ENCODE measurements around the gene RAB3GAP1.

The RAB3GAP1 gene

GRCh38 chr2:135124924-135125886, 73.1 kb downstream of the RAB3GAP1 start:
- Histone ChIP-seq H4K20me1 (ENCODE audit: insufficient read depth, low read length) (no peaks in the 10 kb centered on the region), H3K4me1 (ENCODE audit: low read length) (no peaks in the 10 kb centered on the region), H3K9ac (ENCODE audit: low read length) (no peak overlapping the region), H3K27ac (ENCODE audit: low read length) (no peak overlapping the region), H3K4me3 (ENCODE audit: low read length) (no peak overlapping the region), H3F3A (ENCODE audit: insufficient read depth, low read length) (no peaks in the 10 kb centered on the region), H2AFZ (ENCODE audit: low read length) (no peak overlapping the region), H3K4me2 (ENCODE audit: low read depth, low read length) (no peak overlapping the region), H3K27me3 (replicated peaks; ENCODE audit: insufficient read depth, low read length) (no peaks in the 10 kb centered on the region), H3K36me3 (replicated peaks; ENCODE audit: insufficient read depth, low read length) (peaks cover 7% of the 10 kb centered on the region; the same call in 1 of the 2 replicates), H3K79me2 (ENCODE audit: low read length) (no peaks in the 10 kb centered on the region), H3K9me2 (replicated peaks; ENCODE audit: insufficient read depth, low read length) (no peaks in the 10 kb centered on the region), H3K9me3 (replicated peaks; ENCODE audit: insufficient read depth, low read length) (no peaks in the 10 kb centered on the region)
- no peak for DNase-seq
- TF ChIP-seq EZH2phosphoT487 (IDR thresholded peaks at IDR 0.05; ENCODE audit: low read length) (no peak), CTCF (IDR thresholded peaks at IDR 0.05; ENCODE audit: low read length) (no peak), EZH2 (optimal IDR thresholded peaks at IDR 0.05; ENCODE audit: low read depth, low read length) (no peak)

DNA sequence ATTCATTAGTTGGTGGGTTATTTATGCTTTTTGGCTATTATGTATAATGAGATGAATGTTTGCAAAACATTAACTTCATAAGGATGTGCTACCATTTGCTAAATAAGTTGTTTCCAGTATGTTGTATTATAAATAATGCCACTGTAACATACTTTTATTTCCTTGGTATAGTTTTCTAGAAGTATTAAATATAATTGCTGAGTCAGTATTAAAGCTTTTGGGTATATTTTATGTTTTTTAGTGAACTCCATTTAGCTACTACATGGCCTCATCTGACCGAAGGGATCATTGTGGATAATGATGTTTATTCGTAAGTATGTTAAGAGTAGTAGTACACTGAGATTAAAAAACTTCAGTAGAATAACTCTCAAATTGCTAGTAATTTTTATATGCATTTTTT, 73.8 kb downstream of the RAB3GAP1 start:
- no peaks in the 10 kb centered on the region for H3K4me1 ChIP-seq (ENCODE audit: low read length)
- H2AFZ ChIP-seq (ENCODE audit: low read length) = no peak overlapping the region
- no peaks in the 10 kb centered on the region for H4K20me1 ChIP-seq (ENCODE audit: insufficient read depth, low read length)
- H3K4me3 ChIP-seq (ENCODE audit: low read length) = no peak overlapping the region
- no peaks in the 10 kb centered on the region for H3K9me3 ChIP-seq (replicated peaks; ENCODE audit: insufficient read depth, low read length)
- peaks cover 10% of the 10 kb centered on the region for H3K36me3 ChIP-seq (replicated peaks; ENCODE audit: insufficient read depth, low read length)
- H3K4me2 ChIP-seq (ENCODE audit: low read depth, low read length) = no peak overlapping the region
- no peaks in the 10 kb centered on the region for H3K9me2 ChIP-seq (replicated peaks; ENCODE audit: insufficient read depth, low read length)
- no peak overlapping the region for H3K9ac ChIP-seq (ENCODE audit: low read length)
- H3K27me3 ChIP-seq (replicated peaks; ENCODE audit: insufficient read depth, low read length) = no peaks in the 10 kb centered on the region
- no peak for DNase-seq
- H3F3A ChIP-seq (ENCODE audit: insufficient read depth, low read length) = no peaks in the 10 kb centered on the region
- TF ChIP-seq EZH2phosphoT487 (IDR thresholded peaks at IDR 0.05; ENCODE audit: low read length) (no peak), EZH2 (optimal IDR thresholded peaks at IDR 0.05; ENCODE audit: low read depth, low read length) (no peak), CTCF (IDR thresholded peaks at IDR 0.05; ENCODE audit: low read length) (no peak)
- H3K79me2 ChIP-seq (ENCODE audit: low read length) = no peaks in the 10 kb centered on the region
- H3K27ac ChIP-seq (ENCODE audit: low read length) = no peak overlapping the region

- Histone ChIP-seq H3F3A (ENCODE audit: insufficient read depth, low read length) (no peaks in the 10 kb centered on the region), H3K9me2 (replicated peaks; ENCODE audit: insufficient read depth, low read length) (no peaks in the 10 kb centered on the region), H3K27ac (ENCODE audit: low read length) (no peak overlapping the region), H3K9me3 (replicated peaks; ENCODE audit: insufficient read depth, low read length) (no peaks in the 10 kb centered on the region), H3K4me1 (ENCODE audit: low read length) (no peaks in the 10 kb centered on the region), H3K36me3 (replicated peaks; ENCODE audit: insufficient read depth, low read length) (peaks cover 14% of the 10 kb centered on the region), H2AFZ (ENCODE audit: low read length) (no peak overlapping the region), H4K20me1 (ENCODE audit: insufficient read depth, low read length) (no peaks in the 10 kb centered on the region), H3K27me3 (replicated peaks; ENCODE audit: insufficient read depth, low read length) (no peaks in the 10 kb centered on the region), H3K9ac (ENCODE audit: low read length) (no peak overlapping the region), H3K79me2 (ENCODE audit: low read length) (no peaks in the 10 kb centered on the region), H3K4me3 (ENCODE audit: low read length) (no peak overlapping the region), H3K4me2 (ENCODE audit: low read depth, low read length) (no peak overlapping the region)
- TF ChIP-seq CTCF (IDR thresholded peaks at IDR 0.05; ENCODE audit: low read length) = no peak
- TF ChIP-seq EZH2phosphoT487 (IDR thresholded peaks at IDR 0.05; ENCODE audit: low read length) = no peak
- TF ChIP-seq EZH2 (optimal IDR thresholded peaks at IDR 0.05; ENCODE audit: low read depth, low read length) = no peak
- DNase-seq = no peak
Measured at GRCh38 chr2:135130751-135131150, 78.7 kb downstream of the RAB3GAP1 start.
